HFFc6 (cell line): ENCODE data around the gene PRSS2. TPM values are rescaled to one million over a fixed set of nuclear protein-coding genes. Genes with fewer than 3 reads are reported as not detected.
A peak's percentile ranks its signal among the peaks of the same experiment; 100 is the strongest.

Experiments used
- DNase-seq: peaks from one replicate; pipeline ENCODE4 v3.0.0-alpha.2; 2018
- H3K27ac Mint-ChIP-seq: 2 replicates; pipeline ENCODE4 v1.8.0; 2020; ENCODE audit warnings: mild to moderate bottlenecking, mixed read lengths
- H3K27me3 Mint-ChIP-seq: 2 replicates; pipeline ENCODE4 v1.8.0; 2021; ENCODE audit warnings: mild to moderate bottlenecking, moderate library complexity, mixed read lengths; ENCODE audit not compliant: insufficient read depth
- H3K36me3 Mint-ChIP-seq: 2 replicates; pipeline ENCODE4 v1.8.0; 2021; ENCODE audit warnings: low read depth, mixed read lengths
- H3K4me1 Mint-ChIP-seq: 2 replicates; pipeline ENCODE4 v1.8.0; 2020; ENCODE audit warnings: low read depth, mixed read lengths
- H3K4me3 Mint-ChIP-seq: 2 replicates; pipeline ENCODE4 v1.8.0; 2020; ENCODE audit warnings: mild to moderate bottlenecking, moderate library complexity, mixed read lengths
- H3K9me3 Mint-ChIP-seq: 2 replicates; pipeline ENCODE4 v1.8.0; 2020; ENCODE audit warnings: mild to moderate bottlenecking, mixed read lengths
- total RNA-seq, 6 experiments: library from RNA; stranded (reverse); fragmentation: NEBNext Ultra II Directional; extraction: Animal tissue kit (Norgen Biotek cat#: 25700); gene quantifications; 2 replicates in 1 of 6; 3 replicates in 5 of 6; pipeline ENCODE4 v1.2.3, GENCODE V29; 2021
- TF ChIP-seq, protein P1 (sequence below): fragments of 200-600 bp; sonication (generic); IDR thresholded peaks from 2 replicates; pipeline ENCODE4 v1.5.0; 2021; ENCODE audit warnings: antibody characterized with exemption, mild to moderate bottlenecking

Gene PRSS2
- total RNA-seq, 6 experiments from 2014 or later = not detected

GRCh38 chr7:142790555-142790954 is 19.8 kb downstream of the PRSS2 start:
- TF ChIP-seq, protein P1, sequence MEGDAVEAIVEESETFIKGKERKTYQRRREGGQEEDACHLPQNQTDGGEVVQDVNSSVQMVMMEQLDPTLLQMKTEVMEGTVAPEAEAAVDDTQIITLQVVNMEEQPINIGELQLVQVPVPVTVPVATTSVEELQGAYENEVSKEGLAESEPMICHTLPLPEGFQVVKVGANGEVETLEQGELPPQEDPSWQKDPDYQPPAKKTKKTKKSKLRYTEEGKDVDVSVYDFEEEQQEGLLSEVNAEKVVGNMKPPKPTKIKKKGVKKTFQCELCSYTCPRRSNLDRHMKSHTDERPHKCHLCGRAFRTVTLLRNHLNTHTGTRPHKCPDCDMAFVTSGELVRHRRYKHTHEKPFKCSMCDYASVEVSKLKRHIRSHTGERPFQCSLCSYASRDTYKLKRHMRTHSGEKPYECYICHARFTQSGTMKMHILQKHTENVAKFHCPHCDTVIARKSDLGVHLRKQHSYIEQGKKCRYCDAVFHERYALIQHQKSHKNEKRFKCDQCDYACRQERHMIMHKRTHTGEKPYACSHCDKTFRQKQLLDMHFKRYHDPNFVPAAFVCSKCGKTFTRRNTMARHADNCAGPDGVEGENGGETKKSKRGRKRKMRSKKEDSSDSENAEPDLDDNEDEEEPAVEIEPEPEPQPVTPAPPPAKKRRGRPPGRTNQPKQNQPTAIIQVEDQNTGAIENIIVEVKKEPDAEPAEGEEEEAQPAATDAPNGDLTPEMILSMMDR = no peak
- Mint-ChIP-seq H3K36me3 (no peaks in the 10 kb centered on the region), H3K4me1 (no peaks in the 10 kb centered on the region; the same call in 1 of the 2 replicates), H3K9me3 (no peaks in the 10 kb centered on the region), H3K27ac (no peak overlapping the region), H3K4me3 (no peak overlapping the region), H3K27me3 (peaks cover 44% of the 10 kb centered on the region)
- no peak for DNase-seq

- no peak for DNase-seq
- no peaks in the 10 kb centered on the region for H3K9me3 Mint-ChIP-seq
- H3K4me1 Mint-ChIP-seq = no peaks in the 10 kb centered on the region; the same call in 1 of the 2 replicates
- H3K27me3 Mint-ChIP-seq = peaks cover 50% of the 10 kb centered on the region
- no peaks in the 10 kb centered on the region for H3K36me3 Mint-ChIP-seq
- no peak overlapping the region for H3K4me3 Mint-ChIP-seq
- no peak overlapping the region for H3K27ac Mint-ChIP-seq
- TF ChIP-seq, protein P1 = no peak
These were observed 20.7 kb downstream of the PRSS2 start for GRCh38 chr7:142791502-142791901.

DNA sequence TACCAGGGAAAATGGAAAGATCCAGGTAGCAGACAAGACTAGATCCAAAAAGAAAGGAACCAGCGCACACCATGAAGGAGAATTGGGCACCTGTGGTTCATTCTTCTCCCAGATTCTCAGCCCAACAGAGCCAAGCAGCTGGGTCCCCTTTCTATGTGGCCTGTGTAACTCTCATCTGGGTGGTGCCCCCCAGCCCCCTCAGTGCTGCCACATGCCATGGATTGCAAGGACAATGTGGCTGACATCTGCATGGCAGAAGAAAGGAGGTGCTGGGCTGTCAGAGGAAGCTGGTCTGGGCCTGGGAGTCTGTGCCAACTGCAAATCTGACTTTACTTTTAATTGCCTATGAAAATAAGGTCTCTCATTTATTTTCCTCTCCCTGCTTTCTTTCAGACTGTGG is 21.4 kb downstream of the PRSS2 start:
- TF ChIP-seq, protein P1 = no peak
- H3K4me1 Mint-ChIP-seq = no peaks in the 10 kb centered on the region; the same call in 1 of the 2 replicates
- DNase-seq = no peak
- H3K27ac Mint-ChIP-seq = no peak overlapping the region
- no peak overlapping the region for H3K4me3 Mint-ChIP-seq
- H3K27me3 Mint-ChIP-seq = peaks cover 49% of the 10 kb centered on the region
- no peaks in the 10 kb centered on the region for H3K36me3 Mint-ChIP-seq
- H3K9me3 Mint-ChIP-seq = no peaks in the 10 kb centered on the region

GRCh38 chr7:142792593-142792992 is 21.8 kb downstream of the PRSS2 start:
- Mint-ChIP-seq H3K4me1 (peaks cover 3% of the 10 kb centered on the region), H3K9me3 (no peaks in the 10 kb centered on the region), H3K27ac (no peak overlapping the region), H3K4me3 (no peak overlapping the region), H3K27me3 (peaks cover 48% of the 10 kb centered on the region), H3K36me3 (no peaks in the 10 kb centered on the region)
- no peak for DNase-seq
- TF ChIP-seq, protein P1 = no peak

DNA sequence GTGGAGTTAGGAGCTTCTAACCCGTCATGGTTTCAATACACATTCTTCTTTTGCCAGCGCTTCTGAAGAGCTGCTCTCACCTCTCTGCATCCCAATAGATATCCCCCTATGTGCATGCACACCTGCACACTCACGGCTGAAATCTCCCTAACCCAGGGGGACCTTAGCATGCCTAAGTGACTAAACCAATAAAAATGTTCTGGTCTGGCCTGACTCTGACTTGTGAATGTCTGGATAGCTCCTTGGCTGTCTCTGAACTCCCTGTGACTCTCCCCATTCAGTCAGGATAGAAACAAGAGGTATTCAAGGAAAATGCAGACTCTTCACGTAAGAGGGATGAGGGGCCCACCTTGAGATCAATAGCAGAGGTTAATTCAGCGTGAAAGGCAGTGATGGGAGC is 22.4 kb downstream of the PRSS2 start:
- Mint-ChIP-seq H3K9me3 (no peaks in the 10 kb centered on the region), H3K4me3 (no peak overlapping the region), H3K4me1 (peaks cover 8% of the 10 kb centered on the region), H3K36me3 (no peaks in the 10 kb centered on the region), H3K27ac (no peak overlapping the region), H3K27me3 (peaks cover 48% of the 10 kb centered on the region)
- TF ChIP-seq, protein P1 = no peak
- DNase-seq = peak; percentile 15

DNA sequence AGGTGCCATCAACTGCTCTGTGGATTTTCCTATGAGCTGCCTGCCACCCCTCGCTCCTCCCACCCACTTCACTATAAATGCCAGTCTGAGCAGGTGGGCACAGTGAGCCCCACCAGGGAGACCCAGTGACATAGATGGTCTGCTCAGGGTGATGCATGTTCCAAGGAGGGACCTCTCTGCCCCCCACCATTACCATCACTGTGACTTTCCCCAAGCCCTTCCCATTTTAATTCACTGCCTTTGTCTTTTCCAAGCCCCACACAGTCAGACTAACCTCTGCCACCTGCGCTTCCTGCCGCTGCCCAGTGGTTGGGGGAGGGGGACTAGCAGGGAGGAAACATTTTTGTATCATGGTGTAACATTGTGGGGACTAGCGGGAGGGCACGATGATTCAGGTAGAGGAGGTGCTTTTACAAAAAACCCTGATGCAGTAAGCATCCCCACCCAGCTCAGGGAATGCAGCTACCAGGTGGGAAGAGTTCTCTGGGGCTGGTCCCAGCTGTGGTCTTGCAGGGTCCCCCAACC is 24.6 kb downstream of the PRSS2 start:
- Mint-ChIP-seq H3K27ac (no peak overlapping the region), H3K27me3 (peaks cover 49% of the 10 kb centered on the region), H3K4me3 (no peak overlapping the region), H3K36me3 (no peaks in the 10 kb centered on the region), H3K4me1 (peaks cover 8% of the 10 kb centered on the region), H3K9me3 (no peaks in the 10 kb centered on the region)
- DNase-seq = no peak
- TF ChIP-seq, protein P1 = no peak
